ENCODE measurements around the gene TCF12. TPM values are rescaled to one million over a fixed set of nuclear protein-coding genes. Genes with fewer than 3 reads are reported as not detected.

TCF12 gene
- total and polyA plus RNA-seq, 2 donors (not counting 3 experiments of a cell fraction or from before 2014, with no cell fraction given) = 72.1 to 133 TPM

DNA sequence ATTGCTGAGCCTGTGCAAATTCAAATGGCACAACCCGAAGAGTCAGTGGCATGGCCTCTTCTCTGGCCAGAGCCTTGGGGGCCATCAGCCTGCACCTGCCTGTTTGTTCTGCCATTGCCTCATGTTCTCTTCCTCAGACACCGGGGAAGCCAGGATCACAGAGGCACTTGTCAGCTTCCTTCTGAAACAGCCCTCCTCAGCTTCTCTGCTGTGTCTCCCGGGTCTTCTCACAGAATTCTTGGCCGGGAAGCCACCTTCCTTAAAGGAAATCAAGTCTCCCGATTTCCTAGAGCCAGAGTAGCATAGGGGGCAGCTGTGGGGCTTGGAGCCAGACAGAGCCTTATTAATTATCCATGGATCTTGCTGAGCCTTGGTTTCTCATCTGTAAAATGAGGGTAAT lies 410.5 kb downstream of the TCF12 start:
- no peaks in the 10 kb centered on the region for H3K36me3 ChIP-seq (ENCODE audit: control insufficient read depth in 2 of 2, extremely low read depth in 1 of 2, insufficient read depth in 2 of 2, low read length in 2 of 2)
- H2AFZ ChIP-seq (ENCODE audit: low read depth, low read length) = no peak overlapping the region
- H3K4me3 ChIP-seq (replicated peaks in 1 of 3; ENCODE audit: insufficient read depth in 1 of 3, low read depth in 1 of 3, low read length in 3 of 3) = no peak overlapping the region
- TF ChIP-seq MYC (IDR thresholded peaks at IDR 0.05; ENCODE audit: low read depth, low read length) (no peak), POLR2A (IDR thresholded peaks at IDR 0.05; ENCODE audit: low read depth, low read length) (no peak), JUN (IDR thresholded peaks at IDR 0.05; ENCODE audit: borderline replicate concordance, insufficient read depth, insufficient read length, low read depth) (no peak)
- H4K20me1 ChIP-seq (replicated peaks; ENCODE audit: control insufficient read depth, extremely low read depth, insufficient read depth, low read length) = no peaks in the 10 kb centered on the region
- no TSS peak for BruUV-seq (replicated peaks)
- H3K9me3 ChIP-seq (replicated peaks; ENCODE audit: control insufficient read depth, insufficient read depth, low read length) = no peaks in the 10 kb centered on the region
- POLR2A ChIA-PET = no interaction called here
- H3K27me3 ChIP-seq (ENCODE audit: control insufficient read depth in 2 of 2, insufficient read depth in 2 of 2, low read length in 2 of 2) = no peaks in the 10 kb centered on the region
- CTCF ChIA-PET = interaction anchor here (0.6 to 1.5 kb wide), 4 partner anchors 9 to 838 kb away, joined by 3 to 6 read pairs (median 4); no protein-coding TSS in a partner anchor
- FAIRE-seq (no peak), DNase-seq (ENCODE audit: low read depth, low spot score) (no peak)
- no peaks in the 10 kb centered on the region for H3K79me2 ChIP-seq (ENCODE audit: control insufficient read depth, insufficient read depth, low read length)
- H3K9ac ChIP-seq (replicated peaks; ENCODE audit: extremely low read depth, insufficient read depth, low read length) = no peak overlapping the region
- intact Hi-C loops (cut with micrococcal nuclease) (no loop called here), dilution Hi-C loops (cut with MboI; ENCODE audit: extremely low pct_ligation_motif_present, low sequenced_read_pairs) (loop anchor here (25.0 kb wide), 1 partner anchor 208 kb away; no protein-coding TSS in a partner anchor)
- no peak overlapping the region for H3K27ac ChIP-seq (ENCODE audit: insufficient read depth, low read depth, low read length)
- no peak overlapping the region for H3K4me2 ChIP-seq (ENCODE audit: insufficient read depth, low read length)
- H3K9me1 ChIP-seq (replicated peaks; ENCODE audit: control insufficient read depth, extremely low read depth, insufficient read depth, low read length) = no peaks in the 10 kb centered on the region
- peaks cover 7% of the 10 kb centered on the region for H3K4me1 ChIP-seq (ENCODE audit: control insufficient read depth, extremely low read depth, insufficient read depth, low read length)

DNA sequence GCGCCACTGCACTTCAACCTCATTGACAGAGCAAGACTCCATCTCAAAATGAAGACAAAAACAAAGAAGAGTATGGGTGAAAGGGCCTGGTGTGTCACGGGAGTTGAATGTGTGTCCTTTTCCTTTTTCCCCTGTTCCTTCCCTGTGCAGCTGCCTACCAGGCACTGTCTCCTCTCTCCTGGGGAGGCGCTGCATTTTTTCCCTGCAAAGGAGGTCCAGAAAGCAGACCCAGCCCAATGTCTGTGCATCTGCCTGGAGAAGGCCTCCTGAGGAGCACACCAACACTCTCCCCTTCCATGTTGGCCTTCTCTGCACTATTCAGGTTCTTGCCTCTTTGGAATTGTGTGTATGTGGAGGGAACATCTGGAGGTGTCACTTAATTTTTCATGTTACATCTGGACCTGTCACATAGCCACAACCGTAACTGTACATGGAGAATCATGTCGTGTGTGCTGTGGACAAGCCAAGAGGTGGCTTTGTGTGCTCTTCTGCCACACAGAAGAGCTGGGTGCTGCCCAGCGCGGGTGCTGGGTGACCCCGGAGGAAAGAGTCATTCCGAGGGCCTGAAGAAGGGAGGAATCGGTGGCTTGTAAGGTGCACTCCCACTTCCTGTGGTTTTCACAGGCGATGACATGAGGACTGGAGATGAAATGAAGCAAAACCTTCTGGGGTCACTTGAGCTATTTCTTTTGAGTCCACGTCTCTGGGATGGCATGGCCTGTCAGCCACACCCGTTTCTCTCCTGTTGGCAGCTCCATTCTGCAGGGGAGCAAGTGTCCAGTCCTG lies 411.3 kb downstream of the TCF12 start:
- DNase-seq (ENCODE audit: low read depth, low spot score) = no peak
- peaks cover 15% of the 10 kb centered on the region for H3K4me1 ChIP-seq (ENCODE audit: control insufficient read depth, extremely low read depth, insufficient read depth, low read length)
- no peak overlapping the region for H3K4me3 ChIP-seq (replicated peaks in 1 of 3; ENCODE audit: insufficient read depth in 1 of 3, low read depth in 1 of 3, low read length in 3 of 3)
- H4K20me1 ChIP-seq (replicated peaks; ENCODE audit: control insufficient read depth, extremely low read depth, insufficient read depth, low read length) = no peaks in the 10 kb centered on the region
- ChIA-PET POLR2A (no interaction called here), CTCF (interaction anchor here (1.1 to 1.5 kb wide), 2 partner anchors 11 to 839 kb away, joined by 4 to 6 read pairs; no protein-coding TSS in a partner anchor)
- H3K9ac ChIP-seq (replicated peaks; ENCODE audit: extremely low read depth, insufficient read depth, low read length) = no peak overlapping the region
- H2AFZ ChIP-seq (ENCODE audit: low read depth, low read length) = no peak overlapping the region
- no peak overlapping the region for H3K27ac ChIP-seq (ENCODE audit: insufficient read depth, low read depth, low read length)
- H3K79me2 ChIP-seq (ENCODE audit: control insufficient read depth, insufficient read depth, low read length) = no peaks in the 10 kb centered on the region
- H3K9me3 ChIP-seq (replicated peaks; ENCODE audit: control insufficient read depth, insufficient read depth, low read length) = no peaks in the 10 kb centered on the region
- dilution Hi-C loops (cut with MboI; ENCODE audit: extremely low pct_ligation_motif_present, low sequenced_read_pairs) = loop anchor here (25.0 kb wide), 1 partner anchor 208 kb away; no protein-coding TSS in a partner anchor
- no peaks in the 10 kb centered on the region for H3K36me3 ChIP-seq (ENCODE audit: control insufficient read depth in 2 of 2, extremely low read depth in 1 of 2, insufficient read depth in 2 of 2, low read length in 2 of 2)
- no TSS peak for BruUV-seq (replicated peaks)
- no peak overlapping the region for H3K4me2 ChIP-seq (ENCODE audit: insufficient read depth, low read length)
- intact Hi-C loops (cut with micrococcal nuclease) = loop anchor here (10.0 kb wide), 1 partner anchor 515 kb away; no protein-coding TSS in a partner anchor
- H3K9me1 ChIP-seq (replicated peaks; ENCODE audit: control insufficient read depth, extremely low read depth, insufficient read depth, low read length) = no peaks in the 10 kb centered on the region
- FAIRE-seq = no peak
- TF ChIP-seq FOS (IDR thresholded peaks at IDR 0.05; ENCODE audit: borderline replicate concordance, insufficient read depth, low read length) (no peak), POLR2A (IDR thresholded peaks at IDR 0.05; ENCODE audit: low read depth, low read length) (no peak), JUN (IDR thresholded peaks at IDR 0.05; ENCODE audit: borderline replicate concordance, insufficient read depth, insufficient read length, low read depth) (no peak), EZH2 (IDR thresholded peaks at IDR 0.05; ENCODE audit: borderline replicate concordance, low read depth, low read length, severe bottlenecking) (no peak), MYC (IDR thresholded peaks at IDR 0.05; ENCODE audit: low read depth, low read length) (no peak), POLR2AphosphoS5 (IDR thresholded peaks at IDR 0.05; ENCODE audit: insufficient read depth, low read depth, low read length) (no peak), CTCF (IDR thresholded peaks at IDR 0.05; ENCODE audit: extremely low read depth in 1 of 2, insufficient read depth in 1 of 2, low read depth in 1 of 2, low read length in 2 of 2) (no peak), GATA2 (IDR thresholded peaks at IDR 0.05; ENCODE audit: insufficient read depth, insufficient read length, low read depth, low read length) (no peak)
- TF ChIP-seq, protein P1, sequence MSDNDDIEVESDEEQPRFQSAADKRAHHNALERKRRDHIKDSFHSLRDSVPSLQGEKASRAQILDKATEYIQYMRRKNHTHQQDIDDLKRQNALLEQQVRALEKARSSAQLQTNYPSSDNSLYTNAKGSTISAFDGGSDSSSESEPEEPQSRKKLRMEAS (IDR thresholded peaks at IDR 0.05; ENCODE audit: insufficient read depth, insufficient read length) = no peak
- H3K27me3 ChIP-seq (ENCODE audit: control insufficient read depth in 2 of 2, insufficient read depth in 2 of 2, low read length in 2 of 2) = no peaks in the 10 kb centered on the region
